HG03280 (cell line): ENCODE measurements around the gene RBBP6.
"Not testable (repeated sequence)": the region's sequence is repeated elsewhere in the genome, so short reads cannot be mapped to it uniquely, and the experiment has no call there.

Experiments used
- ATAC-seq: cut with Tn5 transposase; IDR thresholded peaks from one replicate; pipeline ENCODE4 v1.9.1; 2021; ENCODE audit warnings: mild to moderate bottlenecking, moderate library complexity; ENCODE audit not compliant: unreplicated experiment

Gene RBBP6

DNA sequence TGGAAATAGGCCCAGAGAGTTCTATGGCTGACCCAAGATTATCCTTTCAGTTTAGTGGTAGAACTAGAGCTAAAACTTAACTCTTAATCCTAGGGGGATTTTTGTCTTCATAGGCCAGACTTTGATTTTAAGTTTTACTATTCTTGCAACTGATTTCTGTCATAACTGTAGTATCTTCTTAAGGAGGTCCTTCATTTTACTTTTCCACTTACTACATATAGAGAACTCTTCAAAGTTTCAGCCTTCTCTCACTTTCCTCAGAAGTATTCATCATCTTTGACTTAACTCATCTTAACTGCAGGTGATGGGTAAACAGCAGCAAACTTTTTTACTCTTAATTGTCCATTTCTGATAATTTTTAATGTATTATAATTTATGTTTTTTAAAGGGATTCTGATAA lies 23.4 kb downstream of the RBBP6 start:
- no peak for ATAC-seq

DNA sequence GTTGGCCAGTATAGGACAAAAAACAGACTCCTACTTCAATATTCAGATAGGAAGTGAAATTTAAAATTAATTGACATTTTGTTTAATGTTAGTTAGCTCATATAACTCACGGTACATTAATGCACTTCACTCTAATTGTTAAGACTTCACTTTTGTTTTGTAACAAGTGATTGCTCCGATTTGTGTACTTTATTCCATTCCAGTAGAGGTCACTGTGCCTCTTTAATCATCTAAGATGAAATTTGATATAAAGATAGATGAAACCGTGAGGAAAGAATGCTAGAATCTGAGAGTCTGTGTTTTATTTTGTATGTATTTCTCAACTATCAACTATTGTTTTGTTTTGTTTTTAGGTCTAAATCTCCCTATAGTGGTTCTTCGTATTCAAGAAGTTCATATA lies 29.0 kb downstream of the RBBP6 start:
- no peak for ATAC-seq

DNA sequence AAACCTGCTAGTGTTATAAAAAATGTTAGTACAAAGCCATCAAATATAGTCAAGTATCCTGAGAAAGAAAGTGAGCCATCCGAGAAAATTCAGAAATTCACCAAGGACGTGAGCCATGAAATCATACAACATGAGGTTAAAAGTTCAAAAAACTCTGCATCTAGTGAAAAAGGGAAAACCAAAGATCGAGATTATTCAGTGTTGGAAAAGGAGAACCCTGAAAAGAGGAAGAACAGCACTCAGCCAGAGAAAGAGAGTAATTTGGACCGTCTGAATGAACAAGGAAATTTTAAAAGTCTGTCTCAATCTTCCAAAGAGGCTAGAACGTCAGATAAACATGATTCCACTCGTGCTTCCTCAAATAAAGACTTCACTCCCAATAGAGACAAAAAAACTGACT lies 31.7 kb downstream of the RBBP6 start:
- no peak for ATAC-seq

GRCh38 chr16:24572069-24572468 lies 32.7 kb downstream of the RBBP6 start:
- no peak for ATAC-seq

DNA sequence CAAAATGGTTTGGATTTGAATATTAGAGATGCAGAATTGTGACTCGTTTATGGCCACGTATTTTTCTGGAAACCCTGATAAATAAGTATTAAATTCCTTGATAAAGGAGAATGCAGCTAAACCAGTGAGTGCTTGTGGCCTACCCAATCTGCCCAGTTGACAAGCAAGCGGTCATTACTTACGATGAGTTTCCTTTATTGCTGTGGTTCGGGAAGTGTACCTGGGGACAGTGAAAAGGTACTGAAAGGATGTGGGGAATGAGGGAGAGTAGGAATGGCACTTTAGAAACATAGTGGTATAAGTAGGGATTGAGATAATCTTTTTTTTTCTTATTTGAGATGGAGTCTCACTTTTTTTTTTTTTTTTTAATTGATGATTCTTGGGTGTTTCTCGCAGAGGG lies 33.8 kb downstream of the RBBP6 start:
- no peak for ATAC-seq

- ATAC-seq, result not testable (repeated sequence)
These were observed 35.4 kb downstream of the RBBP6 start for GRCh38 chr16:24574515-24575485.

- not testable (repeated sequence) for ATAC-seq
These were observed 36.4 kb downstream of the RBBP6 start for GRCh38 chr16:24575791-24576190.

GRCh38 chr16:24577167-24577566 lies 37.8 kb downstream of the RBBP6 start:
- ATAC-seq, result no peak

DNA sequence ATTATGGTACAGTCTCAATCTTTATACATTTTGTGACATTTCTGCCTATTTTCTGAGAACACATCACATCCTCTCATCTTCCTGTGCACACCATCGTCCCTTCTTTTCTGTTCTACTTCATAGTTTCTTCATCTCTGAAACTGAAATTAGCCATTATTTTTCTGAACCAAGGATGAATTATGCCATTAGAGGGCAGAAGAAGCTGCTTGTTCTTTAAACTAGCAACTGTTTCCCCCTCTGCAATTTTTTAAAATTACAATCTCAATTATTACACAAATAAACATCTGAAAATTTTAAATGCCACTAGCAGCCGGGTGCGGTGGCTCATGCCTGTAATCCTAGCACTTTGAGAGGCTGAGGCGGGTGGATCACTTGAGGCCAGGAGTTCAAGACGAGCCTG lies 41.3 kb downstream of the RBBP6 start:
- ATAC-seq, result no peak

- no peak for ATAC-seq
These were observed 44.1 kb downstream of the RBBP6 start for GRCh38 chr16:24583494-24583893.

GRCh38 chr16:24589997-24590396 lies 50.6 kb downstream of the RBBP6 start:
- ATAC-seq, result no peak

DNA sequence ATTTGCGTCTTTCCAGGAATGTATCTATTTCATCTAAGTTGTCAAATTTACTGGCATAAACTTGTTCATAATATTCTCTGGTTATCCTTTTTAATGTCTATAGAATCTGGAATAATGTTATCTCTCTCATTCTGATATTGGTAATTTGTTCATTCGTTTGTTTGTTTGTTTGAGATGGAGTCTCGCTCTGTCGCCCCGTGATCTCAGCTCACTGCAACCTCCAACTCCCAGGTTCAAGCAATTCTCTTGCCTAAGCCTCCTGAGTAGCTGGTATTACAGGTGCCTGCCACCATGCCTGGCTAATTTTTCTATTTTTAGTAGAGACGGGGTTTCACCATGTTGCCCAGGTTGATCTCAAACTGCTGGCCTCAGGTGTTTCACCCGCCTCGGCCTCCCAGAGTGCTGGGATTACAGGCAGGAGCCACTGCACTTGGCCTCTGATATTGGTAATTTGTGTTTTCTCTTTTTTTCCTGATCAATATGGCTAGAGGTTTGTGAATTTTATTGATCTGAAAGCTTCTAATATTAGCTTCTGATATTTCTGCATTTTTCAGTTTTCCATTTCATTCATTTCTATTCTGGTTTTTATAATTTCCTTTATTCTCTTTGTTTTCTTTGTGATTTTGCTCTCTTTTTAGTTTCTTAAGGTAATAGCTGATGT lies 59.5 kb downstream of the RBBP6 start:
- ATAC-seq, result no peak

GRCh38 chr16:24609417-24609739 lies 70.0 kb downstream of the RBBP6 start:
- no peak for ATAC-seq

- no peak for ATAC-seq
These were observed 70.5 kb downstream of the RBBP6 start for GRCh38 chr16:24609740-24610415.

DNA sequence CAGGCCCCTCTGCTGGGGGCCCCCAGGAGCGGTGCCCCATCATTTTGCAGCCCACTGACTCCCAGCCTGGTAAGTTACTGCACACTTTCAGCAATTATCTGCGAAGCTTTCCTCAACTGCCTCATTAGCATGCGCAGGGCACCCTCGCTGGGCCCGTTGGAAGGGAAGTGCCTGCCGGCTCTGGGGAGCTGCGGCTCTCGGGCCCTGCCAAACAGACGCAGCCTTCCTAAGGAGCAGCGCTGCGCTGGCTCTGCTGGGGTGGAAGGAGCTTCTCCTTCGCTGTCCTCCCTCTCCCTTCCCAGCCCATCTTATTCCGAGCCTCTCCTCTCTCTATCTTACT lies 71.0 kb downstream of the RBBP6 start:
- ATAC-seq, result no peak

- no peak for ATAC-seq
These were observed 71.9 kb downstream of the RBBP6 start for GRCh38 chr16:24611310-24611709.

- ATAC-seq, result no peak
These were observed 73.3 kb downstream of the RBBP6 start for GRCh38 chr16:24612656-24613055.

DNA sequence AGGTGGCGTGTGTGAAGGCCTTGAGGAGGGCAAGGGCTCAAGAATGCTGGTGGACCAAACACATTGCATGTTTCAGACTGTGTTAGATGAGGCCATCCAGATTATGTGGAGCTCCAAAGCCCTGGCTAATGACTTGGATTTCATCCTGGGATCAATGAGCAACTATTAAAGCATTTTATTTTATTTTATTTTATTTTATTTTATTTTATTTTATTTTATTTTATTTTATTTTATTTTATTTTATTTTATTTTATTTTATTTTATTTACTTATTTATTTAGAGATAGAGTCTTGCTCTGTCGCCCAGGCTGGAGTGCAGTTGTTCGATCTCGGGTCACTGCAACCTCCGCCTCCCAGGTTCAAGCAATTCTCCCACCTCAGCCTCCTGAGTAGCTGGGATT lies 73.9 kb downstream of the RBBP6 start:
- ATAC-seq, result not testable (repeated sequence)

- no peak for ATAC-seq
These were observed 78.1 kb downstream of the RBBP6 start for GRCh38 chr16:24617502-24617901.
